ENCODE measurements around the gene OR1L6. TPM values are rescaled to one million over a fixed set of nuclear protein-coding genes. Genes with fewer than 3 reads are reported as not detected.

The OR1L6 gene
- polyA plus RNA-seq, 1 of the 3 experiments (the other 2 are of a cell fraction): not detected

DNA sequence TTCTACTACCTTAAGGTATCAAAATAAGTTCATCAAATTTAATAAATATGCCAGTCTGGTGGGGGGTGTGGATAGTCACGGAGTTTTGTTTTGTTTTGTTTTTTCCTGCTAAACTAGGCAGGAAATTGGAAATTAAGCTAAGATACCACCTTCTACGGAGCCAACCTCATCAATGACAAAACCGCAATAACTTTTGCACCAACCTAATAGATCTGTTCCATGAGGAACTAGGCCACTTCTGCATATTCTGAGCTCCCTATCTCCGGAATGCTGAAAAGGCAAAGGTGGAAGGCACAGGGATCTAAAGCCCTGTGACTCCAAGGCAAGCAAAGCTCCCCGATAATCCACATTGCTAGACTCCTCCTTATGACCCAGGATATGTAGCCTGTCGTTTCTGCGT is 24.1 kb upstream of the OR1L6 start:
- no peak overlapping the region for H3K4me3 ChIP-seq (ENCODE audit: low read depth in 2 of 2, low read length in 1 of 2)
- no peaks in the 10 kb centered on the region for H3K79me2 ChIP-seq (ENCODE audit: insufficient read depth)
- POLR2A ChIA-PET: no interaction called here
- H3K4me1 ChIP-seq (ENCODE audit: control insufficient read depth in 1 of 2, insufficient read depth in 2 of 2, low read depth in 1 of 2, low read length in 1 of 2): no peaks in the 10 kb centered on the region
- H3K9me2 ChIP-seq: no peaks in the 10 kb centered on the region
- no peaks in the 10 kb centered on the region for H3F3A ChIP-seq (replicated peaks; ENCODE audit: insufficient read depth)
- H3K9ac ChIP-seq: no peak overlapping the region
- 11% methylated on average over 7 of the region's 7 CpGs for WGBS (ENCODE audit: low lambda C conversion rate)
- H3K36me3 ChIP-seq (replicated peaks in 1 of 2; ENCODE audit: control insufficient read depth in 1 of 2, insufficient read depth in 2 of 2, low read length in 1 of 2): no peaks in the 10 kb centered on the region
- no peaks in the 10 kb centered on the region for H4K20me1 ChIP-seq (ENCODE audit: insufficient read depth)
- H2AFZ ChIP-seq (ENCODE audit: low read depth): no peak overlapping the region
- no peak for DNase-seq
- CTCF ChIA-PET: no interaction called here
- no peak overlapping the region for H3K4me2 ChIP-seq
- H3K27me3 ChIP-seq (ENCODE audit: insufficient read depth): no peaks in the 10 kb centered on the region
- H3K9me3 ChIP-seq: no peaks in the 10 kb centered on the region
- no peak for TF ChIP-seq ELF1 (IDR thresholded peaks at IDR 0.05)
- no peak for TF ChIP-seq POLR2AphosphoS5 (IDR thresholded peaks at IDR 0.05; ENCODE audit: low read depth, low read length)
- TF ChIP-seq CHD2 (IDR thresholded peaks at IDR 0.05; ENCODE audit: low read length, partially characterized antibody): no peak
- TF ChIP-seq FOSL2 (IDR thresholded peaks at IDR 0.05; ENCODE audit: borderline replicate concordance, low read depth): no peak
- TF ChIP-seq, protein P1, sequence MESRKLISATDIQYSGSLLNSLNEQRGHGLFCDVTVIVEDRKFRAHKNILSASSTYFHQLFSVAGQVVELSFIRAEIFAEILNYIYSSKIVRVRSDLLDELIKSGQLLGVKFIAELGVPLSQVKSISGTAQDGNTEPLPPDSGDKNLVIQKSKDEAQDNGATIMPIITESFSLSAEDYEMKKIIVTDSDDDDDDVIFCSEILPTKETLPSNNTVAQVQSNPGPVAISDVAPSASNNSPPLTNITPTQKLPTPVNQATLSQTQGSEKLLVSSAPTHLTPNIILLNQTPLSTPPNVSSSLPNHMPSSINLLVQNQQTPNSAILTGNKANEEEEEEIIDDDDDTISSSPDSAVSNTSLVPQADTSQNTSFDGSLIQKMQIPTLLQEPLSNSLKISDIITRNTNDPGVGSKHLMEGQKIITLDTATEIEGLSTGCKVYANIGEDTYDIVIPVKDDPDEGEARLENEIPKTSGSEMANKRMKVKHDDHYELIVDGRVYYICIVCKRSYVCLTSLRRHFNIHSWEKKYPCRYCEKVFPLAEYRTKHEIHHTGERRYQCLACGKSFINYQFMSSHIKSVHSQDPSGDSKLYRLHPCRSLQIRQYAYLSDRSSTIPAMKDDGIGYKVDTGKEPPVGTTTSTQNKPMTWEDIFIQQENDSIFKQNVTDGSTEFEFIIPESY (IDR thresholded peaks at IDR 0.05; ENCODE audit: borderline replicate concordance, low read depth): no peak
- TF ChIP-seq FOXJ3 (CRISPR knock-in tag; IDR thresholded peaks at IDR 0.05): no peak
- no peak for TF ChIP-seq MEF2A (IDR thresholded peaks at IDR 0.05; ENCODE audit: borderline replicate concordance, low read depth)
- TF ChIP-seq RAD21 (IDR thresholded peaks at IDR 0.05; ENCODE audit: low read length): no peak
- TF ChIP-seq, protein P2, sequence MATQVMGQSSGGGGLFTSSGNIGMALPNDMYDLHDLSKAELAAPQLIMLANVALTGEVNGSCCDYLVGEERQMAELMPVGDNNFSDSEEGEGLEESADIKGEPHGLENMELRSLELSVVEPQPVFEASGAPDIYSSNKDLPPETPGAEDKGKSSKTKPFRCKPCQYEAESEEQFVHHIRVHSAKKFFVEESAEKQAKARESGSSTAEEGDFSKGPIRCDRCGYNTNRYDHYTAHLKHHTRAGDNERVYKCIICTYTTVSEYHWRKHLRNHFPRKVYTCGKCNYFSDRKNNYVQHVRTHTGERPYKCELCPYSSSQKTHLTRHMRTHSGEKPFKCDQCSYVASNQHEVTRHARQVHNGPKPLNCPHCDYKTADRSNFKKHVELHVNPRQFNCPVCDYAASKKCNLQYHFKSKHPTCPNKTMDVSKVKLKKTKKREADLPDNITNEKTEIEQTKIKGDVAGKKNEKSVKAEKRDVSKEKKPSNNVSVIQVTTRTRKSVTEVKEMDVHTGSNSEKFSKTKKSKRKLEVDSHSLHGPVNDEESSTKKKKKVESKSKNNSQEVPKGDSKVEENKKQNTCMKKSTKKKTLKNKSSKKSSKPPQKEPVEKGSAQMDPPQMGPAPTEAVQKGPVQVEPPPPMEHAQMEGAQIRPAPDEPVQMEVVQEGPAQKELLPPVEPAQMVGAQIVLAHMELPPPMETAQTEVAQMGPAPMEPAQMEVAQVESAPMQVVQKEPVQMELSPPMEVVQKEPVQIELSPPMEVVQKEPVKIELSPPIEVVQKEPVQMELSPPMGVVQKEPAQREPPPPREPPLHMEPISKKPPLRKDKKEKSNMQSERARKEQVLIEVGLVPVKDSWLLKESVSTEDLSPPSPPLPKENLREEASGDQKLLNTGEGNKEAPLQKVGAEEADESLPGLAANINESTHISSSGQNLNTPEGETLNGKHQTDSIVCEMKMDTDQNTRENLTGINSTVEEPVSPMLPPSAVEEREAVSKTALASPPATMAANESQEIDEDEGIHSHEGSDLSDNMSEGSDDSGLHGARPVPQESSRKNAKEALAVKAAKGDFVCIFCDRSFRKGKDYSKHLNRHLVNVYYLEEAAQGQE (IDR thresholded peaks at IDR 0.05; ENCODE audit: low read depth, low read length): no peak
- TF ChIP-seq, protein P3, sequence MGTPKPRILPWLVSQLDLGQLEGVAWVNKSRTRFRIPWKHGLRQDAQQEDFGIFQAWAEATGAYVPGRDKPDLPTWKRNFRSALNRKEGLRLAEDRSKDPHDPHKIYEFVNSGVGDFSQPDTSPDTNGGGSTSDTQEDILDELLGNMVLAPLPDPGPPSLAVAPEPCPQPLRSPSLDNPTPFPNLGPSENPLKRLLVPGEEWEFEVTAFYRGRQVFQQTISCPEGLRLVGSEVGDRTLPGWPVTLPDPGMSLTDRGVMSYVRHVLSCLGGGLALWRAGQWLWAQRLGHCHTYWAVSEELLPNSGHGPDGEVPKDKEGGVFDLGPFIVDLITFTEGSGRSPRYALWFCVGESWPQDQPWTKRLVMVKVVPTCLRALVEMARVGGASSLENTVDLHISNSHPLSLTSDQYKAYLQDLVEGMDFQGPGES (IDR thresholded peaks at IDR 0.05; ENCODE audit: low read depth, low read length): no peak
- TF ChIP-seq, protein P4, sequence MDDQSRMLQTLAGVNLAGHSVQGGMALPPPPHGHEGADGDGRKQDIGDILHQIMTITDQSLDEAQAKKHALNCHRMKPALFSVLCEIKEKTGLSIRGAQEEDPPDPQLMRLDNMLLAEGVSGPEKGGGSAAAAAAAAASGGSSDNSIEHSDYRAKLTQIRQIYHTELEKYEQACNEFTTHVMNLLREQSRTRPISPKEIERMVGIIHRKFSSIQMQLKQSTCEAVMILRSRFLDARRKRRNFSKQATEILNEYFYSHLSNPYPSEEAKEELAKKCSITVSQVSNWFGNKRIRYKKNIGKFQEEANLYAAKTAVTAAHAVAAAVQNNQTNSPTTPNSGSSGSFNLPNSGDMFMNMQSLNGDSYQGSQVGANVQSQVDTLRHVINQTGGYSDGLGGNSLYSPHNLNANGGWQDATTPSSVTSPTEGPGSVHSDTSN (IDR thresholded peaks at IDR 0.05): no peak
- no peak overlapping the region for H3K27ac ChIP-seq (ENCODE audit: low read depth in 2 of 2, low read length in 1 of 2)
